Measurements from ENCODE around the gene TMEM143.

The TMEM143 gene

GRCh38 chr19:48290771-48291488 is 72.8 kb downstream of the TMEM143 start:
- peak; percentile 77 for DNase-seq

GRCh38 chr19:48290401-48290770 is 73.4 kb downstream of the TMEM143 start:
- no peak for DNase-seq

GRCh38 chr19:48287748-48288147 is 76.0 kb downstream of the TMEM143 start:
- no peak for DNase-seq

GRCh38 chr19:48284896-48285295 is 78.8 kb downstream of the TMEM143 start:
- no peak for DNase-seq

- DNase-seq: no peak
These were observed 79.8 kb downstream of the TMEM143 start for GRCh38 chr19:48283908-48284307.
